NCI-H1694 (cell line): ENCODE measurements around the gene PWWP2A.
"Not testable (repeated sequence)": the region's sequence is repeated elsewhere in the genome, so short reads cannot be mapped to it uniquely, and the experiment has no call there.

ENCODE experiments used
- DNase-seq: peaks from one replicate; lab custom pipeline; 2025; lab: John Stamatoyannopoulos, UW

The PWWP2A gene

GRCh38 chr5:160076997-160077396, 42.3 kb downstream of the PWWP2A start:
- no peak for DNase-seq

GRCh38 chr5:160075073-160075472, 44.2 kb downstream of the PWWP2A start:
- no peak for DNase-seq

GRCh38 chr5:160071916-160072315, 47.3 kb downstream of the PWWP2A start:
- DNase-seq, result no peak

- DNase-seq, result no peak
Measured at GRCh38 chr5:160071516-160071915, 47.7 kb downstream of the PWWP2A start.

GRCh38 chr5:160069120-160069519, 50.1 kb downstream of the PWWP2A start:
- not testable (repeated sequence) for DNase-seq

- no peak for DNase-seq
Measured at GRCh38 chr5:160064995-160065614, 54.1 kb downstream of the PWWP2A start.

GRCh38 chr5:160064417-160064810, 54.8 kb downstream of the PWWP2A start:
- no peak for DNase-seq

GRCh38 chr5:160061770-160062169, 57.5 kb downstream of the PWWP2A start:
- no peak for DNase-seq

- DNase-seq, result no peak
Measured at GRCh38 chr5:160060001-160060400, 59.2 kb downstream of the PWWP2A start.

- DNase-seq, result no peak
Measured at GRCh38 chr5:160057256-160057655, 62.0 kb downstream of the PWWP2A start.

GRCh38 chr5:160054831-160055230, 64.4 kb downstream of the PWWP2A start:
- DNase-seq, result no peak

- DNase-seq, result no peak
Measured at GRCh38 chr5:160054047-160054446, 65.2 kb downstream of the PWWP2A start.

GRCh38 chr5:160049099-160049498, 70.2 kb downstream of the PWWP2A start:
- DNase-seq, result no peak

- no peak for DNase-seq
Measured at GRCh38 chr5:160048131-160048530, 71.1 kb downstream of the PWWP2A start.

GRCh38 chr5:160047423-160047822, 71.8 kb downstream of the PWWP2A start:
- no peak for DNase-seq

- DNase-seq, result no peak
Measured at GRCh38 chr5:160044967-160045366, 74.3 kb downstream of the PWWP2A start.

- DNase-seq, result no peak
Measured at GRCh38 chr5:160044391-160044804, 74.9 kb downstream of the PWWP2A start.

GRCh38 chr5:160042671-160043070, 76.6 kb downstream of the PWWP2A start:
- no peak for DNase-seq
